Loucy (cell line): ENCODE data around the gene LGALS9B.
"Not testable (repeated sequence)": the region's sequence is repeated elsewhere in the genome, so short reads cannot be mapped to it uniquely, and the experiment has no call there.

ENCODE experiments used
- CTCF ChIP-seq: fragments of 200-600 bp; sonication (generic); conservative IDR thresholded peaks from 2 replicates; pipeline ENCODE4 v1.5.1; 2014; ENCODE audit warnings: mild to moderate bottlenecking, antibody characterized with exemption, low read length
- EZH2phosphoT487 ChIP-seq: fragments of 200-600 bp; IDR thresholded peaks from 2 replicates; pipeline ENCODE4 v1.6.1; 2018; ENCODE audit warnings: antibody characterized with exemption, mild to moderate bottlenecking, moderate library complexity, borderline replicate concordance

GRCh38 chr17:20504388-20505066 is 37.2 kb upstream of the LGALS9B start:
- not testable (repeated sequence) for TF ChIP-seq CTCF, EZH2phosphoT487
